Measurements from ENCODE around the gene TMEM39A. TPM values are rescaled to one million over a fixed set of nuclear protein-coding genes. Genes with fewer than 3 reads are reported as not detected.
A peak's percentile ranks its signal among the peaks of the same experiment; 100 is the strongest.

TMEM39A gene
- polyA plus RNA-seq, 3 donors, result 50.0 to 62.2 (median 58.5) TPM

DNA sequence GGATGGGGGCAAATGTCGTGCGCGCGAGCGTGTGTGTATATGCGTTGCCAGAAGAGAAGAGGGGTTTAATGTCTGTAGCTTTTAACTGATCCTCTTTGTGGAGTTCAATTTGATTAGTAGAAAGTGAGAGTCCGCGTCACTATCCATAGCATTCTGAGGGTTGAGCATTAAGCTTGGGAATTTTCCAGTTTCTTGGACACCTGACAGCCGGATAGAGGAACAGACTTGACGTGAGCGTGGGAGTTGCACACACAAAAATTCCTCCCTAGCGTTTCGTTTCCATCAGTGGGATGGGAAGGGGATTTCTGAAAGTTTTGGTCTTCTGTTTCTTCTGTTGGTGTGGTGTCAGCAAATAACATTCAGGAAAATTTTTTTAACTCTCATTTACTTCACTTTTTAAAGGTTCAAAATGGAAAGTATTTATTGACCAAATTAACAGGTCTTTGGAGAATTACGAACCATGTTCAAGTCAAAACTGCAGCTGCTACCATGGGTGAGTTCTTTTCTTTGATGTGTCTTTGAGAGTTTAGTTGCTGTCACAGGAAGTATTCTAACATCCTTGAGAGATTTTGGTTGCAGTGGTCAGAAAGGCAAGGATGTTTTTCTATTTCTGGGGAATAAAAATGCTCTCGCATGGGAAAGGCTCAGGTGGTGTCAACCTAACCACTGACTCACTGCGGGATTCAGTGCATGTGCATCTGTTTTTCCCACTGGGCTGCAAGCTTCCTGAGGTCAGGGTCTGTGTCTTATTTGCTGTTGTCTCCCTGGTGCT lies 6.2 kb upstream of the TMEM39A start:
- peak; percentile 48 for DNase-seq

DNA sequence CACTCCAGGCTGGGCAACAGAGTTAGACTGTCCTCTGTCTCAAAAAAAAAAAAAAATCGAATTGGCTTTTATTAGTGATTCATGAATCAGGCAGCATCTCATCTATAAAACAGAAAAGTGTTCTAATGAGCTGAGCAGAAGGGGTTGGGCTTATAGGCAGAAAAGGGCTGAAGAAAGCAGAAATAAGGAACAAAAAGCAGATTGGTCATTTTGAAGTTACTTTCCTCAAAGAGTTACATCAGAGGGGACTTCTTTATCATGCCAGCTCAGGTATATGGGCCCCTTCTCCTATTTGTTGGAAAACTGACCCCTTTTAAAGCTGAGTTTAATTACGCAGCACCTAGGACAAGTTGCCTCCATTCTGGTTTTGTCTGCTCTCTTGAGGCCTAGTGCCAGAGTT lies 4.6 kb upstream of the TMEM39A start:
- no peak for DNase-seq

DNA sequence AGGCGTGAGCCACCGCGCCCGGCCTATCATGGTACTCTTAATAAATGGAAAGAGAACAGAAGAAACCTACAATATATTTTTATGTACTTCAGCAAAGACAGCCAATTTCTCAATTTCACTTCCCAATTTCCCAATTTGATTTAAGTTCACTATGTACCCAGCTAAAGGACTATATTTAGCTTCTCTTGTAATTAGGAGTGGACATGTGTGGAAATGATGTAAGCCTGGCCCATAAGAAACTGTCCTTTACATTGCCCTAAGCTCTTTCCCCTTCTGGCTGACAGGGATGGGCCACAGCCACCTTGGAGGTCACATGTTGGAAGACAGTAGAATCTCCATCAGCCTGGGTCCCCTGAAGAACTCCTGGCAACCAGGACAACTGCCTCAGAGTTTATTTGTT lies 6.2 kb downstream of the TMEM39A start:
- DNase-seq, result no peak

DNA sequence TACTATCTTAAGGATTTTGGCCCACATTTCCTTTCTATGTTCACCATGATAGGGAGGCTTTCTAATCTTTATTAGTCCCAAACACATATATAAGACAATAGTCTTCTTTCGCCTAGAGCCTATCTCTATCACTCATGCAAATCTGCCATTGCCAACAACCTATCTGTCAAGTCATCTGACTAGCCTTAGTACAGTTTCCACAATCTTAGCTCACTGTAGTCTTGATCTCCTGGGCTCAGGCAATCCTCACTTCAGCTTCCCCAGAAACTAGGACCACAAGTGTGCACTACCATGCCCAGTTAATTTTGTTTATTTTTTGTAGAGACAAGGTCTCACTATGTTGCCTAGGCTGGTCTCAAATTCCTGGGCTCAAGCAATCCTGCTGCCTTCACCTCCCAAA lies 6.9 kb downstream of the TMEM39A start:
- DNase-seq, result no peak

DNA sequence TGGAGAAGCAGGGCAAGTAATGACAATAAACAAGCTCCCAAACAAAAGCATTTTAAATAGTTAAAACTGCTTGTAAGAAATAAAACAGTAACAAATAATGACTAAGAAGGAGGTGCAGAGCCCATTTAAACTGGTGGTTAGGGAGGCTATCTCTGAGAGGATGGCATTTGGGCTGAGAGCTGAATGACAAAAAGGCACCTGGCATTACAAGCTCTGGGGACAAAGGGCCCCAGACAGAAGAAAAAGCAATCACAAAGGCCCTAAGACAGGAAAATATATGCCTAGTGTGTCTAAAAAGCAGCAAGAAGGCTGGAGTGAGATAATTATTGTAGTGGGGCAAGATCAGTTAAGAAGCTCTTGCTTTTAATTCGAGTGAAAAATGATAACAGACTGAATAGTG lies 9.6 kb downstream of the TMEM39A start:
- no peak for DNase-seq

DNA sequence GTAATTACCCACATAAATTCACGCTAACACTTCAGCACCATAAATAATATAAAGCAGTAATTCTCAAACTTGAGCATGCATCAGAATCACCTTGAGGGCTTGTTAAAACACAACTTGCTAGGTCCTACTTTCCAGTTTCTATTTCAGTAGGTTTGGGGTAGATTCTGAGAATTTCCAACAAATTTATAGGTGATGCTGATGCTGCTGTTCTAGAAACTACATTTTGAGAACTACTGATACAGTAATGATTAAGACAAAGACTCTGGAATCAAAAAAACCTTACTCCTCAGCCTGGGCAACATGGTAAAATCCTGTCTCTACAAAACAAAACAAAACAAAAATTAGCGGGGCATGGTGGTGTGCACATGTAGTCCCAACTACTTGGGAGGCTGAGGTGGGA lies 18.8 kb downstream of the TMEM39A start:
- DNase-seq, result no peak

DNA sequence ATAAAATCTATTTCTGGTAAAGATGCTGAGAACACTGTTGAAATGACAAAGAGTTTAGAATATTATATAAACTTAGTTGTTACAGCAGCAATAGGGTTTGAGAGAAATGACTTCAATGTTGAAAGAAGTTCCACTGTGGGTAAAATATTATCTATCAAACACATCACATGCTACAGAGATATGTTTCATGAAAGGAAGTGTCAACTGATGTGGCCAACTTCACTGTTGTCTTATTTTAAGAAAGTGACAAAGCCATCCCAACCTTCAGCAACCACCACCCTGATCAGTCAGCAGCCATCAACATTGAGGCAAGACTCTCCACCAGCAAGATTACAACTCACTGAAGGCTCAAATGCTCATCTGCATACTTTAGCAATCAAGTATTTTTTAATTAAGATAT lies 20.2 kb downstream of the TMEM39A start:
- DNase-seq, result no peak

DNA sequence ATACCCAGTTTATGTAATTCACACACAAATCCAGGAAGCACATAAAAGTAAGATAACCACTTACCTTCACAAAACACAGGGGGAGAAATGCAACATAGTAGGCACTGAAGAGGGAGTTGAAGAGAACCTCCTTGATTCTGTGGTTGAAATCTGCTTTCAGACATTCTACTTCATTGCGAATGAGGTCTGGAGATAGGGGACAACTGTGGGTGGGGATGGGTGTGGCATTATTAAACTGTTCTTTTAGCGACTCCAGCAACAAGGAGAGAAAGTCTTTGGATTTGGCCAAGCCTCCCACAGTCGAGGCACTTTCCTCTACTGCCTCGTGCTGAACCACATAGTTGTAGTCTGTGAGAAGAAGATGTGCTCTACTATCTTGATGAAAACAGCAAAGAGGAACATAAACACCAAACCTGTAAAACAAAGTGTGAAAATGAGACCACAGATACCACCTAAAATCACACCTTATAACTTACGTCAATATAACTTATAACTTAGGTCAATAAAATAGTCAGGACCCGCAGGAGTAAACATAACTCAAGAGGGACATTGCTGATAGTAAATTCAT lies 25.6 kb downstream of the TMEM39A start:
- DNase-seq, result no peak

DNA sequence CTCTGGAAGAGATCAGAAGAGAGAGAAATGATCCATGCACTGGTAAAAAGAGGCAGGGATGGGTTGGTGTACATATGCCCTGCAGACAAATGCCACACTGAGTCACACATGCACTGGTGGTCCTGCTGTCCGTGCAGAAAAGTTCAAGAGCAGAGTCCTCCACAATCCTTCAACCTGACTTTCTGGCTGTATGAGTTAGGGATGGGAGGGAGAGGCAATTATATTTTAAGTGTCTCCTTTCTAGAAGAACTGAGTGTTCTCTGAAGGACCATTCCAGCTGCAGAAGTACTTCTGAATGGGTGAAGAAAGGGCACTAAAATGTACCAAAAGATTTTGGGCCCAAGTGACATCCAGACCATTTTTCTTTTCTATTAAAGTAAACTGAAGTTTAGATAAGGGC lies 26.4 kb downstream of the TMEM39A start:
- no peak for DNase-seq

DNA sequence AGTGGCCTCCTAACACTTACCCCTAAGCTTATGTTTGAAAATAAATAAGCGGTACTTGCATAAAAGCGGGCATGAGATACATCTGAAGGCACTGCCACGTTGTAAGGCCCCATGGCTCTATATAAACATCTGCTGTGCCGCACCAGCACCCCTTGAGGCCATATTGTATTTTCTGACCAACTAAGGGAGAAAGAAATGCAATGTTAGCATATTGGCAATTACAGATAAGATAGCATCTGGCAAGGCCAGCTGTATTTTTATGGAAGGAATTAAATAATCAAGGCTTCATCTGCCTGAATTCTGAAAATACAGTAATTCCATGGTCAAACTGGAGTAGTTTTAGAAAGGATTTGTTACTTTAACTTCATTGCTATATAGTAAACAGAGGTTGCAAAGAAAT lies 28.7 kb downstream of the TMEM39A start:
- no peak for DNase-seq

DNA sequence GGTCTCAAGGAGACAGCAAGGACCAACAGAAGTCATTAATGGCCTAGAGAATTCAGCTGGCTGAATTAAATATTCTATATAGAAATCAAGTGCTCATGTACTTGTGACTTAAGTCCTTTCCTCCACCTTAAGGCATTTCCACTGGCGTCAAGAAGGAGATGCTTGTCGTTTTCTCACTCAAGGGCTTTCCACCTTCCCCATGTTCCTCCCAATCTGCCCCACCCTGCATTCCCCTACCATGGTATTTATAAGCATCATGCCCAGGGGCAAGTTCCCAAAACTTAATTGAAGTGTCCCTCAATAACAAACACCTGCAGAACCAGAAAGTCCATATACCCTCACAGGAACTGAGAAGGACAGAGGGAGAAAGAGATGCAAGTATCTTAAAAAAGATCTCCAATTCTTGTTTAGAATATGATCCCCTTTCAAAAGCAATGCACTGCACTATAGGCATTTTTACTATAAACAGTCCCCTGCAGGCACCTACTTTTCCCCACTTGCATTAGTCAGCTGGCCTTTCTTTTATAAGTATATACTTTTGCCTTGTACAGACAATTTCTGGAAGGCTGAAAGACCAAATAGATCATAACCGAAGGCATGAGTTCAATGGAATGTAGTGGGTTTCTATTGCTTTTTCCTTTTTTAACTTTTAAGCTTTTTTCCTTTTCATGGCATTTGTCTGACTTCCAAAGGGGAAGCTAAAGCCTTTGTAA lies 29.6 kb downstream of the TMEM39A start:
- DNase-seq, result no peak

DNA sequence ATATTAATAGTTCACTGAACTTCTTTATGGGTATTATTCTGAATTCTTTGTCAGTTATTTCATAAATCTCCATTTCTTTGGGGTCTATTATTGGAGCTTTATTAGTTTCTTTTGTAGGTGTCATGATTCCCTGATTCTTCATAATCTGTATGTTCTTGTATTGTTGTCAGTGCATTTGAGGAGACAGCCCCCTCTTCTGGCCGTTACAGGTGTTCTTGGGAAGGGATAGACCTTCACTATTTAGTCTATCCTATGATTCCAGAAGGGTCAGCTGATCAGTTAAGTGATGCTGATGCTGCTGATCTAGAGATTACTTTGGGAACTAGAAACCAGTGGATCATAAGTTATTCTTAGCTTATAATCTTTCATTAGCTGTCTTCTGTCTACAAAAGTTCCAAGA lies 34.9 kb downstream of the TMEM39A start:
- no peak for DNase-seq

DNA sequence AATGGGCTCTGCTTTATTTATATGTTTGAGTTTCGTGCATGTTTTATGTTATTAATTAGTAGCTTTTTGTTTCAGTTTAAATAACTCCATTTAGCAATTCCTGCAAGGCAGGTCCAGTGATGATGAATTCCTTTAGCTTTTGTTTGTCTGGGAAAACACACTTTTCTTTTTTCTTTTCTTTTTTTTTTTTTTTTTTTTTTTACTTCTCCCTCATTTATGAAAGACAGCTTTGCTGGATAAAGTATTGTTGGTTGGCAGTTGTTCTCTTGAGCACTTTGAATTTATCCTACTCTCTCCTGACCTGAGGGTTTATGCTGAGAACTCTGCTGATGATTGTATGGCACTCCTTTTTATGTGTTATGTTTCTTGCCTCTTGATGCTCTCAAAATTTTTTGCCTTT lies 35.7 kb downstream of the TMEM39A start:
- peak; percentile 19 for DNase-seq

DNA sequence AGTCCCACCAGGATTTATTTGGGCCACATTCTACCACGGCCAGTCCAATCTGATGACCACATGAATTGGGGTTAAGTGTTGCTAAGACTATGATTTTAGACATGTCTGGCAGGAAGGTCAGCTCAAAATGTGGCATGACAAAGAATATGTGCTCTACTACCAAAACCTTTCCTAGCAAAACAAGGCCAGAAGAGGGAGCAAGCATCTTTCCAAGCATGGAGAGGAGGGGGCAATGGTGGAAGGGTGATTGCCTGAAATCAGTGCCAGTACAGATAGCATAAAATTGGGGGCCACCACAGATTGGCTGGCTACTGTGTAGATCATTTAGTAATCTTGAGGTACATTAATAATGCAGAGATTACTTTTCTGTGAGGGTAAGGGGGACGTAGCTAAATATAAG lies 43.2 kb downstream of the TMEM39A start:
- DNase-seq, result no peak

DNA sequence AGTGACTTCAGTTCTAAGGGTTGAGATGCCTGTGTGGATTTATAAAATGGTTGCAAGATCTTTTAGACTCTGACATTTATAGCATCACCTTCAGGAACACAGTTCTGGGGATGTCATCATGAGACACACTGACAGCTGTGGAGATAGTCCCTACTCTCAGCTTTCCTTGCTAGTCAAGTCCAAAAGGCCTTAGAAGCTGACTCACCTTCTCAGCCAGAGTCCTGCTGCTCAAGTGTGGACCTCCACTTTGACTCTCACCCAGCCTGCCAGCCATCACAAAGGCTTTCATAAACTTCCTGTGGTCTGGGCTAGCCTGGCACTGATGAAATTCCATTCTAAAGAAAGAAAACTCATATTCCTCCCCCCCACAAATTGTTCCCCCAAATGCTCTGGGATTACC lies 44.8 kb downstream of the TMEM39A start:
- DNase-seq, result no peak

DNA sequence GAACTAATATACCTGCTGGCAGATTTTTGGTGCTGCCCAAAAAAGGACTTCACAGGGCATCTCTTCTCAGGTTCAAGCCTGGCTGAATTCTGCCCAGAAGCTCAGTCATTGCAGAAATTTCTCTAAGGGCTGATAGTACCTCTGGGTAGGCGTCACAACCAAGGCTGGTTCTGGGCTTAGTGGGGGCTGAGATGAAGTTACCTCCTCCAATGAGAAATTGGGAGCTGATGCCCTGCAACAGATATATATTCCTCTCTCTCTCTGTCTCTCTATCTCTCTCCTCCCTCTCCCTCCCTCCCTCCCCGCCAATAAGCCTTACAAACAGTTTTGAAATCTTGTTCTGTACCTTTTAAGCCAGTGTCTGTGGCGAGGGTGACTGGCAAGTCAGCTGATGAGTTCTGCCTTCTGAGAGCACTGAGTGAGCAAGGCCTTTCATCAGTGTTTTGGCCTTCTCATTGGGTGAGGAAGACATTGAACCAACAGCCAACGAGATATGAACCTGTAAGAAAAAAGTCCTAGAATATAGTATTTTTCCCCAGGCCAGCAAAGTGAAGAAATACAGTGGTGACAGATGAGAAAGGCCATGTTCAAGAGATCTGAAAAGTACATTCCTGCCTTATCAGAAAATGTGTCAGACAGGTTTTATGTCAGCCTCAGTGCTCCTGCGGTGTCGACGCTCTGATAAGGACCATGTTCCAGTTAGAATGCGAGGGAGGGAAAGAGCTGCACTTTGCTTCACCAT lies 45.5 kb downstream of the TMEM39A start:
- DNase-seq, result no peak

DNA sequence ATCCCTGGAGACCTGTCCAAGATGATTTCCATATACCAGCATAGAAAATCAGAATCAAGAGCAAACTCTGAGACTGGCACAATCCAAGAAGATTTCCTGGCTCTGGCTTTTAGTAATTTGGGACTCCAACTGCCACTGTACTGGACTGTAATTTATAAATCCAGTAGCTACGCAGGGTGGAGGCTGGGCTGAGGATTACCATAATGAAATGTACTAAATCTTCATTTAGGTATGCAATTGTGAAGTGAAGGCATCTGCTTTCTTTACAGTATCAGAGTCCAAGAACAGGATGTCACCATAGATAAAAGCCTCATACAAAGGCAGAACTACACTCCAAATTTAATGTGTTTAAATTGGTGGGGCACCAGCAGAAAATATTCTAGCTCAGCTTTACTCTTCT lies 46.5 kb downstream of the TMEM39A start:
- no peak for DNase-seq

DNA sequence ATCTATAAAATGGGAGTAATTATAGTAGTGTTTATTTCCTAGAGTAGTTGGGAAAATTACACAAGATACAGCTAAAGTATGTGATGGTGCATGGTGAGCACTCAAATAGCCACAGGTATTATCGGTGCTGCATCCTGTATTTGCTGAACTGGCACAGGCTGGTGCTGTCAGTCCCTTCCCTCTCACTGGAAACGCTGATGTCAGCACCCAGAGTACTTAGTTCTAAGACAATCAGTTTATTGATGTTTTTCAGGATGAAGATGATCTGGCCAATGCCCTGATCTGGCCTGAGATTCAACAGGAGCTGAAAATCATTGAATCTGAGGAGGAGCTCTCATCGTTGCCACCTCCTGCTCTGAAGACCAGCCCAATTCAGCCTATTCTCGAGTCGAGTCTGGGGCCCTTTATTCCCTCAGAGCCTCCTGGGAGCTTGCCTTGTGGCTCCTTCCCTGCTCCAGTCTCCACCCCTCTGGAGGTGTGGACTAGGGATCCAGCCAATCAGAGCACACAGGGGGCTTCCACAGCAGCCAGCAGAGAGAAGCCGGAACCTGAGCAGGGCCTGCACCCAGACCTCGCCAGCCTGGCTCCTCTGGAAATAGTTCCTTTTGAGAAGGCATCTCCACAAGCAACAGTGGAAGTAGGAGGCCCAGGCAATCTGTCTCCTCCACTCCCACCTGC lies 49.7 kb downstream of the TMEM39A start:
- DNase-seq, result no peak

DNA sequence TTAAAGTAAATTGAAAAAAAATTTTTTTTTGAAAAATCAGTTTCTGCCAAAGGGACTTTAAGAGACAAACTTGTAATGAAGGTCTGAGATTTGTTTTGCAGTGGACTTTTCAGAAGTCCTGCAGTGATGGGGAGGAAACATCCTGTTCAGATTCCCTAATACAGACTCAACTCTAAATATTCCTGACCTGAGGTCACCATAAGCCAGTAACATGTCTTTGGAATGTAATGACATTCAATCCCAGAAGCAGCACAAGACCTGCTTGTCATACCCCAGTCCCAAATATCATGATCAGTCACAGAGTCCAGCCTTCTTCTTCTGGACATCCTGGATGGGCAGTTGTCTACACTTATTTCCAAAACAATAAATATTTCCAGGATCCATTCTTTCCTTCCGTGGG lies 53.6 kb downstream of the TMEM39A start:
- DNase-seq, result no peak

DNA sequence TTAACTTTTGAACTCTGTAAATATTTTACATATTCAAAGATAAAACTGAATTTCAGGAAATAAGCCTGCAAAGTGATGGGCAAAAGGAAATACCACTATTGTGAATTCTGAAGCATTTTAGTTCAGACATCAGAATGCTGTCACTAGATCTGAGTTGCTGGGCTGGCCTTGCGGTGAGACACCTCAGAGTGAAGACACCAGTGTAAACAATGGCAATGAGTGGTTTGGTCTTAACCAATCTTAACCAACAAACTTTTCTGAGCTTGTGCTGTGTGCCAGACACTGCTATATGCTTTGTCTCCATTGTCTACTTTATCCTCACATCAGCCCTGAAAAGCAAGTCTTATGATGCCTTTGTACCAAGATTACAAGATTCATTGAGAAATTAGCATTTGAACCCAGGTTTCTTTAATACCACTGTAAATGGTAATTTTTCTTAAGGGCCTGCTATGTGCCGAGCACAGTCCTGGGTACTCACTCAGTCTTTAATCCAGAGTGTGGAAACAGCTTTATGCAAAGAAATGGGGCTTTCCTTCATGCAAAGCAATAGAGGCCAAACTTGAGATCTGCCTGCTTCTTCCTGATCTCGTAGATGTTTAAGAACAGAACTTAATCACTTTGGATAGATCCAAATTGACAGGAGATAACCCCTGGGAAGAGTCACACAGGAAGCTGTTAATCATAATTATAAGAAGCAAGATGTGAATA lies 55.0 kb downstream of the TMEM39A start:
- DNase-seq, result no peak

DNA sequence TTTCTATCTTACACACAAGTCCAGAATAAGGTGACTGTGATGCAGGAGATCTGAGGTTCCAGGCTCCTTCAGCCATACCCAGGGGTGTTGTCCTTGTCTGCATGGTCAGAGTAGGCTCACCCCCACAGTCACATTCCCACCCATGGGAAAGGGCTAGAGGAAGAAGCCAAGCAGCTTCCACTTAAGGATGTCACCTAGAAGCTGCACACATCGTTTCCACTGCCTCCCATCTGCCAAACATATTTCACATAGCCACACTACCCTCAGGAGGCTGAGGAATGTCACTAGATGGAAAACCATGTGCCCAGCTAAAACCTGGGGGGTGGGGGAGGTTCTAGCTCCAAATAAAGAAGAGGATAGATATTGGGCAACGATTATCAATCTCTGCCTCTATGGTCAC lies 58.1 kb downstream of the TMEM39A start:
- no peak for DNase-seq
